PFSK-1 (cell line): ENCODE measurements around the gene ZC3HAV1L.

Source experiments
- FOXP2 ChIP-seq: optimal IDR thresholded peaks from 2 replicates; pipeline ENCODE3; 2011; ENCODE audit warnings: borderline replicate concordance, control low read depth, inconsistent platforms; ENCODE audit not compliant: insufficient read depth; ENCODE audit errors: extremely low read length, extremely low read depth
- POLR2AphosphoS5 ChIP-seq: IDR thresholded peaks from 2 replicates; pipeline ENCODE4 v1.6.1; 2012; ENCODE audit warnings: low read depth, mild to moderate bottlenecking, control low read depth, low read length, moderate library complexity
- REST ChIP-seq, 2 experiments: IDR thresholded peaks; 2 replicates each; pipeline versions ENCODE4 v1.6.1 to v1.8.0; 2011 to 2012; ENCODE audit warnings: low read depth in 2 of 2, low read length in 2 of 2, control low read depth in 1 of 2, inconsistent platforms in 1 of 2, mild to moderate bottlenecking in 1 of 2, moderate library complexity in 1 of 2; ENCODE audit not compliant: insufficient read depth in 1 of 2
- SIN3A ChIP-seq: IDR thresholded peaks from 2 replicates; pipeline ENCODE4 v1.6.1; 2012; ENCODE audit warnings: mild to moderate bottlenecking, low read length, moderate library complexity, borderline replicate concordance; ENCODE audit not compliant: insufficient read depth
- TAF1 ChIP-seq: IDR thresholded peaks from 2 replicates; pipeline ENCODE4 v1.6.1; 2012; ENCODE audit warnings: low read length, control low read depth, borderline replicate concordance; ENCODE audit not compliant: insufficient read depth

The ZC3HAV1L gene

GRCh38 chr7:139046143-139046542 lies 10.3 kb upstream of the ZC3HAV1L start:
- TF ChIP-seq POLR2AphosphoS5 (peak; percentile 19; the same call in 1 of the 2 replicates), FOXP2 (no peak)

GRCh38 chr7:139044813-139045794 lies 9.3 kb upstream of the ZC3HAV1L start:
- TF ChIP-seq REST (IDR thresholded peaks at IDR 0.05; ENCODE audit: insufficient read depth in 1 of 2, low read depth in 2 of 2, low read length in 2 of 2) (no peak), TAF1 (no peak), POLR2AphosphoS5 (no peak), FOXP2 (no peak), SIN3A (no peak)

- peak in 1 of 2 experiments; percentile 63; a peak in 2 of 4 replicates for TF ChIP-seq REST (IDR thresholded peaks at IDR 0.05; ENCODE audit: insufficient read depth in 1 of 2, low read depth in 2 of 2, low read length in 2 of 2)
- no peak for TF ChIP-seq TAF1
These were observed 8.3 kb upstream of the ZC3HAV1L start for GRCh38 chr7:139043823-139044812.

- TF ChIP-seq POLR2AphosphoS5 (no peak; the same call in 1 of the 2 replicates), FOXP2 (no peak), SIN3A (no peak), REST (IDR thresholded peaks at IDR 0.05; ENCODE audit: insufficient read depth in 1 of 2, low read depth in 2 of 2, low read length in 2 of 2) (no peak), TAF1 (no peak)
These were observed 5.7 kb upstream of the ZC3HAV1L start for GRCh38 chr7:139041378-139042085.

GRCh38 chr7:139038691-139039090 lies 2.8 kb upstream of the ZC3HAV1L start:
- no peak for TF ChIP-seq REST (IDR thresholded peaks at IDR 0.05; ENCODE audit: insufficient read depth in 1 of 2, low read depth in 2 of 2, low read length in 2 of 2)
- TF ChIP-seq FOXP2, result no peak
- TF ChIP-seq TAF1, result no peak
- no peak for TF ChIP-seq SIN3A
- no peak for TF ChIP-seq POLR2AphosphoS5
